WTC11 (cell line): ENCODE results near the gene DYNLRB2. TPM values are rescaled to one million over a fixed set of nuclear protein-coding genes. Genes with fewer than 3 reads are reported as not detected.
A peak's percentile ranks its signal among the peaks of the same experiment; 100 is the strongest.

ENCODE experiments used
- CBFB ChIP-seq: sonication (generic); formaldehyde crosslinking; IDR thresholded peaks from 2 replicates; pipeline ENCODE4 v1.8.1; 2022; ENCODE audit warnings: mild to moderate bottlenecking, low read depth, missing genetic modification reagents
- CREM ChIP-seq: sonication (generic); formaldehyde crosslinking; IDR thresholded peaks from 2 replicates; pipeline ENCODE4 v1.8.1; 2022; ENCODE audit warnings: mild to moderate bottlenecking, missing genetic modification reagents, moderate library complexity
- ESRRA ChIP-seq: sonication (generic); formaldehyde crosslinking; IDR thresholded peaks from 2 replicates; pipeline ENCODE4 v1.8.1; 2022; ENCODE audit warnings: mild to moderate bottlenecking, missing genetic modification reagents, borderline replicate concordance
- FOXK1 ChIP-seq: sonication (generic); formaldehyde crosslinking; IDR thresholded peaks from 2 replicates; pipeline ENCODE4 v1.8.0; 2022; ENCODE audit warnings: mild to moderate bottlenecking, moderate library complexity, missing genetic modification reagents
- GRHL2 ChIP-seq: fragments of 250-450 bp; sonication (Bioruptor Pico); IDR thresholded peaks from 2 replicates; pipeline ENCODE4 v1.8.0; 2022; ENCODE audit warnings: mild to moderate bottlenecking, moderate library complexity; ENCODE audit not compliant: insufficient replicate concordance, severe bottlenecking
- IRF2 ChIP-seq: sonication (generic); formaldehyde crosslinking; IDR thresholded peaks from 2 replicates; pipeline ENCODE4 v1.8.0; 2022; ENCODE audit warnings: low read depth, missing genetic modification reagents, borderline replicate concordance
- NFE2L1 ChIP-seq: sonication (generic); formaldehyde crosslinking; IDR thresholded peaks from 2 replicates; pipeline ENCODE4 v1.8.1; 2023; ENCODE audit warnings: missing genetic modification reagents
- NR3C1 ChIP-seq: sonication (generic); formaldehyde crosslinking; conservative IDR thresholded peaks from 2 replicates; pipeline ENCODE4 v1.8.1; 2023; ENCODE audit warnings: low read depth, mild to moderate bottlenecking, missing genetic modification reagents
- SMAD3 ChIP-seq: sonication (generic); formaldehyde crosslinking; IDR thresholded peaks from 2 replicates; pipeline ENCODE4 v1.8.0; 2022; ENCODE audit warnings: missing genetic modification reagents, mild to moderate bottlenecking, borderline replicate concordance
- TCF7 ChIP-seq: sonication (generic); formaldehyde crosslinking; IDR thresholded peaks from 2 replicates; pipeline ENCODE4 v1.8.0; 2022; ENCODE audit warnings: mild to moderate bottlenecking, low read depth, missing genetic modification reagents, moderate library complexity
- TEAD4 ChIP-seq: sonication (generic); formaldehyde crosslinking; IDR thresholded peaks from 2 replicates; pipeline ENCODE4 v1.8.0; 2022; ENCODE audit warnings: mild to moderate bottlenecking, missing genetic modification reagents
- ZNF138 ChIP-seq: sonication (generic); formaldehyde crosslinking; conservative IDR thresholded peaks from 2 replicates; pipeline ENCODE4 v1.8.1; 2022; ENCODE audit warnings: mild to moderate bottlenecking, moderate library complexity, missing genetic modification reagents
- ZNF232 ChIP-seq: sonication (generic); formaldehyde crosslinking; IDR thresholded peaks from 2 replicates; pipeline ENCODE4 v1.8.0; 2022; ENCODE audit warnings: mild to moderate bottlenecking, missing genetic modification reagents
- ZNF671 ChIP-seq: fragments of 250-450 bp; sonication (Bioruptor Pico); IDR thresholded peaks from 2 replicates; pipeline ENCODE4 v1.8.0; 2021; ENCODE audit warnings: mild to moderate bottlenecking
- total RNA-seq: library from RNA; stranded (reverse); gene quantifications from 3 replicates; pipeline ENCODE4 v1.2.3, GENCODE V29; 2021
- TF ChIP-seq, protein P1 (sequence below): sonication (generic); formaldehyde crosslinking; IDR thresholded peaks from 2 replicates; pipeline ENCODE4 v1.8.0; 2022; ENCODE audit warnings: missing genetic modification reagents
- TF ChIP-seq, protein P2 (sequence below): sonication (generic); formaldehyde crosslinking; IDR thresholded peaks from 2 replicates; pipeline ENCODE4 v1.8.0; 2023; ENCODE audit warnings: missing genetic modification reagents
- TF ChIP-seq, protein P3 (sequence below): fragments of 200-600 bp; IDR thresholded peaks from 2 replicates; pipeline ENCODE4 v1.8.0; 2022; ENCODE audit warnings: antibody characterized with exemption
- TF ChIP-seq, protein P4 (sequence below): sonication (generic); formaldehyde crosslinking; IDR thresholded peaks from 2 replicates; pipeline ENCODE4 v1.8.1; 2023; ENCODE audit warnings: mild to moderate bottlenecking, missing genetic modification reagents, moderate library complexity
- TF ChIP-seq, protein P5 (sequence below): sonication (generic); formaldehyde crosslinking; IDR thresholded peaks from 2 replicates; pipeline ENCODE4 v1.8.0; 2022; ENCODE audit warnings: mild to moderate bottlenecking, missing genetic modification reagents
- TF ChIP-seq, protein P6 (sequence below): sonication (generic); formaldehyde crosslinking; conservative IDR thresholded peaks from 2 replicates; pipeline ENCODE4 v1.8.1; 2023; ENCODE audit warnings: mild to moderate bottlenecking, low read depth, missing genetic modification reagents, moderate library complexity
- TF ChIP-seq, protein P7 (sequence below): sonication (generic); formaldehyde crosslinking; IDR thresholded peaks from 2 replicates; pipeline ENCODE4 v1.8.1; 2022; ENCODE audit warnings: low read depth, mild to moderate bottlenecking, moderate library complexity, missing genetic modification reagents, borderline replicate concordance
- TF ChIP-seq, protein P8 (sequence below): fragments of 250-450 bp; sonication (Bioruptor Pico); IDR thresholded peaks from 2 replicates; pipeline ENCODE4 v1.9.0; 2021; ENCODE audit warnings: mild to moderate bottlenecking, borderline replicate concordance

The DYNLRB2 gene
- total RNA-seq, 1 experiment from 2014 or later = not detected

DNA sequence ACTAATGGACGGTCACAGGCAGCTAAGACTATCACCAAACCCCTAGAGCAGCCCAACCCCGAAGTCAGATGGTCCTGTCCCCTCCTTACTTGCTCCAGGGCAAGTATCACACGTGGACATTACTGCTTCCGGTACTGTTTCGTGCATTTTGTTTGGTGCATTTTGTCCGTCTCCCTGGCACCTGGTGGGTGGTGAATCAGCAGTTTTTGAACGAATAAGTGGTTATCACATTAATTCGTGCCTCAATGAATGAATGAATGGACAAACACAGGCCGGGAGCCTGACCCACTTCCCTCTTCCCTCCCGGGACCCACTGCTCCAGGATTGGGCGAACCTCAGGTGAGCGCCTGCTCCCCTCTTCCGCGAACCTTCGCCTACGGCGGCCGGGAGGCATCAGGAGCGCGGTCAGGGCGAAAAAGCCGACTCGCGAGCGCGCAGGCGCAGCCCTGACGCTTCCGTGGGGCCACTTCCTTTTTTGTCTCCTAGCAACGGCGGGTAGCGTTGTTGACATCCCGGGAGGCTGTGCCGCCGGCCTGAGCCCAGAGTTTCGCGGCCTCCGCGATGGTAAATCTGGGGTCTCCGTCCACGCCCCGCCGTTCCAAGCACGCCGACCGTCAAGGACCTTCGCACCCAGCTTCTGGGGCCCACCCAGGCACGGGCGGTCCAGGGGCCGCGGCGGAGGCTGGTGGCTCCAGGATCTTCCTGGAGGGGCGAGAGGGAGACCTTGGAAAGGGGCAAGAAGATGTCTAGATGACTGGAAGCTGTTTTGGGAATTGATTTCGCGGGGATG, at the start of gene DYNLRB2 (continued):
- TF ChIP-seq, protein P1, sequence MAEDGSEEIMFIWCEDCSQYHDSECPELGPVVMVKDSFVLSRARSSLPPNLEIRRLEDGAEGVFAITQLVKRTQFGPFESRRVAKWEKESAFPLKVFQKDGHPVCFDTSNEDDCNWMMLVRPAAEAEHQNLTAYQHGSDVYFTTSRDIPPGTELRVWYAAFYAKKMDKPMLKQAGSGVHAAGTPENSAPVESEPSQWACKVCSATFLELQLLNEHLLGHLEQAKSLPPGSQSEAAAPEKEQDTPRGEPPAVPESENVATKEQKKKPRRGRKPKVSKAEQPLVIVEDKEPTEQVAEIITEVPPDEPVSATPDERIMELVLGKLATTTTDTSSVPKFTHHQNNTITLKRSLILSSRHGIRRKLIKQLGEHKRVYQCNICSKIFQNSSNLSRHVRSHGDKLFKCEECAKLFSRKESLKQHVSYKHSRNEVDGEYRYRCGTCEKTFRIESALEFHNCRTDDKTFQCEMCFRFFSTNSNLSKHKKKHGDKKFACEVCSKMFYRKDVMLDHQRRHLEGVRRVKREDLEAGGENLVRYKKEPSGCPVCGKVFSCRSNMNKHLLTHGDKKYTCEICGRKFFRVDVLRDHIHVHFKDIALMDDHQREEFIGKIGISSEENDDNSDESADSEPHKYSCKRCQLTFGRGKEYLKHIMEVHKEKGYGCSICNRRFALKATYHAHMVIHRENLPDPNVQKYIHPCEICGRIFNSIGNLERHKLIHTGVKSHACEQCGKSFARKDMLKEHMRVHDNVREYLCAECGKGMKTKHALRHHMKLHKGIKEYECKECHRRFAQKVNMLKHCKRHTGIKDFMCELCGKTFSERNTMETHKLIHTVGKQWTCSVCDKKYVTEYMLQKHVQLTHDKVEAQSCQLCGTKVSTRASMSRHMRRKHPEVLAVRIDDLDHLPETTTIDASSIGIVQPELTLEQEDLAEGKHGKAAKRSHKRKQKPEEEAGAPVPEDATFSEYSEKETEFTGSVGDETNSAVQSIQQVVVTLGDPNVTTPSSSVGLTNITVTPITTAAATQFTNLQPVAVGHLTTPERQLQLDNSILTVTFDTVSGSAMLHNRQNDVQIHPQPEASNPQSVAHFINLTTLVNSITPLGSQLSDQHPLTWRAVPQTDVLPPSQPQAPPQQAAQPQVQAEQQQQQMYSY = no peak
- TF ChIP-seq IRF2 (CRISPR knock-in tag) (no peak), ZNF671 (CRISPR knock-in tag) (no peak), ESRRA (CRISPR knock-in tag) (no peak), ZNF138 (CRISPR knock-in tag) (no peak), SMAD3 (CRISPR knock-in tag) (no peak), NFE2L1 (CRISPR knock-in tag) (0 out of 2 replicates have a peak, but pooled peaks have one; percentile 4), CREM (CRISPR knock-in tag) (peak; percentile 63), FOXK1 (CRISPR knock-in tag) (peak; percentile 99), CBFB (CRISPR knock-in tag) (no peak), GRHL2 (CRISPR knock-in tag) (no peak), ZNF232 (CRISPR knock-in tag) (no peak), TEAD4 (no peak), NR3C1 (no peak), TCF7 (no peak)
- TF ChIP-seq, protein P2, sequence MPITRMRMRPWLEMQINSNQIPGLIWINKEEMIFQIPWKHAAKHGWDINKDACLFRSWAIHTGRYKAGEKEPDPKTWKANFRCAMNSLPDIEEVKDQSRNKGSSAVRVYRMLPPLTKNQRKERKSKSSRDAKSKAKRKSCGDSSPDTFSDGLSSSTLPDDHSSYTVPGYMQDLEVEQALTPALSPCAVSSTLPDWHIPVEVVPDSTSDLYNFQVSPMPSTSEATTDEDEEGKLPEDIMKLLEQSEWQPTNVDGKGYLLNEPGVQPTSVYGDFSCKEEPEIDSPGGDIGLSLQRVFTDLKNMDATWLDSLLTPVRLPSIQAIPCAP (CRISPR knock-in tag) = no peak
- TF ChIP-seq, protein P3, sequence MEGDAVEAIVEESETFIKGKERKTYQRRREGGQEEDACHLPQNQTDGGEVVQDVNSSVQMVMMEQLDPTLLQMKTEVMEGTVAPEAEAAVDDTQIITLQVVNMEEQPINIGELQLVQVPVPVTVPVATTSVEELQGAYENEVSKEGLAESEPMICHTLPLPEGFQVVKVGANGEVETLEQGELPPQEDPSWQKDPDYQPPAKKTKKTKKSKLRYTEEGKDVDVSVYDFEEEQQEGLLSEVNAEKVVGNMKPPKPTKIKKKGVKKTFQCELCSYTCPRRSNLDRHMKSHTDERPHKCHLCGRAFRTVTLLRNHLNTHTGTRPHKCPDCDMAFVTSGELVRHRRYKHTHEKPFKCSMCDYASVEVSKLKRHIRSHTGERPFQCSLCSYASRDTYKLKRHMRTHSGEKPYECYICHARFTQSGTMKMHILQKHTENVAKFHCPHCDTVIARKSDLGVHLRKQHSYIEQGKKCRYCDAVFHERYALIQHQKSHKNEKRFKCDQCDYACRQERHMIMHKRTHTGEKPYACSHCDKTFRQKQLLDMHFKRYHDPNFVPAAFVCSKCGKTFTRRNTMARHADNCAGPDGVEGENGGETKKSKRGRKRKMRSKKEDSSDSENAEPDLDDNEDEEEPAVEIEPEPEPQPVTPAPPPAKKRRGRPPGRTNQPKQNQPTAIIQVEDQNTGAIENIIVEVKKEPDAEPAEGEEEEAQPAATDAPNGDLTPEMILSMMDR = no peak
- TF ChIP-seq, protein P4, sequence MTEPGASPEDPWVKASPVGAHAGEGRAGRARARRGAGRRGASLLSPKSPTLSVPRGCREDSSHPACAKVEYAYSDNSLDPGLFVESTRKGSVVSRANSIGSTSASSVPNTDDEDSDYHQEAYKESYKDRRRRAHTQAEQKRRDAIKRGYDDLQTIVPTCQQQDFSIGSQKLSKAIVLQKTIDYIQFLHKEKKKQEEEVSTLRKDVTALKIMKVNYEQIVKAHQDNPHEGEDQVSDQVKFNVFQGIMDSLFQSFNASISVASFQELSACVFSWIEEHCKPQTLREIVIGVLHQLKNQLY (CRISPR knock-in tag) = no peak
- TF ChIP-seq, protein P5, sequence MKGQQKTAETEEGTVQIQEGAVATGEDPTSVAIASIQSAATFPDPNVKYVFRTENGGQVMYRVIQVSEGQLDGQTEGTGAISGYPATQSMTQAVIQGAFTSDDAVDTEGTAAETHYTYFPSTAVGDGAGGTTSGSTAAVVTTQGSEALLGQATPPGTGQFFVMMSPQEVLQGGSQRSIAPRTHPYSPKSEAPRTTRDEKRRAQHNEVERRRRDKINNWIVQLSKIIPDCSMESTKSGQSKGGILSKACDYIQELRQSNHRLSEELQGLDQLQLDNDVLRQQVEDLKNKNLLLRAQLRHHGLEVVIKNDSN (CRISPR knock-in tag) = peak; percentile 37; the same call in 1 of the 2 replicates
- TF ChIP-seq, protein P6, sequence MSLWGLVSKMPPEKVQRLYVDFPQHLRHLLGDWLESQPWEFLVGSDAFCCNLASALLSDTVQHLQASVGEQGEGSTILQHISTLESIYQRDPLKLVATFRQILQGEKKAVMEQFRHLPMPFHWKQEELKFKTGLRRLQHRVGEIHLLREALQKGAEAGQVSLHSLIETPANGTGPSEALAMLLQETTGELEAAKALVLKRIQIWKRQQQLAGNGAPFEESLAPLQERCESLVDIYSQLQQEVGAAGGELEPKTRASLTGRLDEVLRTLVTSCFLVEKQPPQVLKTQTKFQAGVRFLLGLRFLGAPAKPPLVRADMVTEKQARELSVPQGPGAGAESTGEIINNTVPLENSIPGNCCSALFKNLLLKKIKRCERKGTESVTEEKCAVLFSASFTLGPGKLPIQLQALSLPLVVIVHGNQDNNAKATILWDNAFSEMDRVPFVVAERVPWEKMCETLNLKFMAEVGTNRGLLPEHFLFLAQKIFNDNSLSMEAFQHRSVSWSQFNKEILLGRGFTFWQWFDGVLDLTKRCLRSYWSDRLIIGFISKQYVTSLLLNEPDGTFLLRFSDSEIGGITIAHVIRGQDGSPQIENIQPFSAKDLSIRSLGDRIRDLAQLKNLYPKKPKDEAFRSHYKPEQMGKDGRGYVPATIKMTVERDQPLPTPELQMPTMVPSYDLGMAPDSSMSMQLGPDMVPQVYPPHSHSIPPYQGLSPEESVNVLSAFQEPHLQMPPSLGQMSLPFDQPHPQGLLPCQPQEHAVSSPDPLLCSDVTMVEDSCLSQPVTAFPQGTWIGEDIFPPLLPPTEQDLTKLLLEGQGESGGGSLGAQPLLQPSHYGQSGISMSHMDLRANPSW = no peak
- TF ChIP-seq, protein P7, sequence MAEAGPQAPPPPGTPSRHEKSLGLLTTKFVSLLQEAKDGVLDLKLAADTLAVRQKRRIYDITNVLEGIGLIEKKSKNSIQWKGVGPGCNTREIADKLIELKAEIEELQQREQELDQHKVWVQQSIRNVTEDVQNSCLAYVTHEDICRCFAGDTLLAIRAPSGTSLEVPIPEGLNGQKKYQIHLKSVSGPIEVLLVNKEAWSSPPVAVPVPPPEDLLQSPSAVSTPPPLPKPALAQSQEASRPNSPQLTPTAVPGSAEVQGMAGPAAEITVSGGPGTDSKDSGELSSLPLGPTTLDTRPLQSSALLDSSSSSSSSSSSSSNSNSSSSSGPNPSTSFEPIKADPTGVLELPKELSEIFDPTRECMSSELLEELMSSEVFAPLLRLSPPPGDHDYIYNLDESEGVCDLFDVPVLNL (CRISPR knock-in tag) = no peak
- TF ChIP-seq, protein P8, sequence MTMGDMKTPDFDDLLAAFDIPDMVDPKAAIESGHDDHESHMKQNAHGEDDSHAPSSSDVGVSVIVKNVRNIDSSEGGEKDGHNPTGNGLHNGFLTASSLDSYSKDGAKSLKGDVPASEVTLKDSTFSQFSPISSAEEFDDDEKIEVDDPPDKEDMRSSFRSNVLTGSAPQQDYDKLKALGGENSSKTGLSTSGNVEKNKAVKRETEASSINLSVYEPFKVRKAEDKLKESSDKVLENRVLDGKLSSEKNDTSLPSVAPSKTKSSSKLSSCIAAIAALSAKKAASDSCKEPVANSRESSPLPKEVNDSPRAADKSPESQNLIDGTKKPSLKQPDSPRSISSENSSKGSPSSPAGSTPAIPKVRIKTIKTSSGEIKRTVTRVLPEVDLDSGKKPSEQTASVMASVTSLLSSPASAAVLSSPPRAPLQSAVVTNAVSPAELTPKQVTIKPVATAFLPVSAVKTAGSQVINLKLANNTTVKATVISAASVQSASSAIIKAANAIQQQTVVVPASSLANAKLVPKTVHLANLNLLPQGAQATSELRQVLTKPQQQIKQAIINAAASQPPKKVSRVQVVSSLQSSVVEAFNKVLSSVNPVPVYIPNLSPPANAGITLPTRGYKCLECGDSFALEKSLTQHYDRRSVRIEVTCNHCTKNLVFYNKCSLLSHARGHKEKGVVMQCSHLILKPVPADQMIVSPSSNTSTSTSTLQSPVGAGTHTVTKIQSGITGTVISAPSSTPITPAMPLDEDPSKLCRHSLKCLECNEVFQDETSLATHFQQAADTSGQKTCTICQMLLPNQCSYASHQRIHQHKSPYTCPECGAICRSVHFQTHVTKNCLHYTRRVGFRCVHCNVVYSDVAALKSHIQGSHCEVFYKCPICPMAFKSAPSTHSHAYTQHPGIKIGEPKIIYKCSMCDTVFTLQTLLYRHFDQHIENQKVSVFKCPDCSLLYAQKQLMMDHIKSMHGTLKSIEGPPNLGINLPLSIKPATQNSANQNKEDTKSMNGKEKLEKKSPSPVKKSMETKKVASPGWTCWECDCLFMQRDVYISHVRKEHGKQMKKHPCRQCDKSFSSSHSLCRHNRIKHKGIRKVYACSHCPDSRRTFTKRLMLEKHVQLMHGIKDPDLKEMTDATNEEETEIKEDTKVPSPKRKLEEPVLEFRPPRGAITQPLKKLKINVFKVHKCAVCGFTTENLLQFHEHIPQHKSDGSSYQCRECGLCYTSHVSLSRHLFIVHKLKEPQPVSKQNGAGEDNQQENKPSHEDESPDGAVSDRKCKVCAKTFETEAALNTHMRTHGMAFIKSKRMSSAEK (CRISPR knock-in tag) = 0 out of 2 replicates have a peak, but pooled peaks have one; percentile 14
